Nephron (organoid): Measurements from ENCODE around the gene CRY1.

ENCODE experiments used
- H3K27ac Mint-ChIP-seq, 3 experiments: 2 replicates each; pipeline ENCODE4 v1.8.0; 2020; ENCODE audit warnings: mixed read lengths in 3 of 3, mild to moderate bottlenecking in 2 of 3, moderate library complexity in 1 of 3
- H3K27me3 Mint-ChIP-seq: 2 replicates; pipeline ENCODE4 v1.8.0; 2021; ENCODE audit warnings: low read depth, mild to moderate bottlenecking, moderate library complexity, mixed read lengths
- H3K36me3 Mint-ChIP-seq: 2 replicates; pipeline ENCODE4 v1.8.0; 2020; ENCODE audit warnings: low read depth, mixed read lengths
- H3K4me1 Mint-ChIP-seq: 2 replicates; pipeline ENCODE4 v1.8.0; 2020; ENCODE audit warnings: mixed read lengths
- H3K4me3 Mint-ChIP-seq, 3 experiments: 2 replicates each; pipeline ENCODE4 v1.8.0; 2020; ENCODE audit warnings: mild to moderate bottlenecking in 3 of 3, mixed read lengths in 3 of 3, moderate library complexity in 2 of 3
- H3K9me3 Mint-ChIP-seq: 2 replicates; pipeline ENCODE4 v1.8.0; 2020; ENCODE audit warnings: mixed read lengths
- TF ChIP-seq, protein P1 (sequence below), 3 experiments: fragments of 200-600 bp; sonication (generic); IDR thresholded peaks; one replicate each; pipeline ENCODE4 v1.5.0; 2021; ENCODE audit warnings: antibody characterized with exemption in 3 of 3; ENCODE audit not compliant: unreplicated experiment in 3 of 3

CRY1 gene

DNA sequence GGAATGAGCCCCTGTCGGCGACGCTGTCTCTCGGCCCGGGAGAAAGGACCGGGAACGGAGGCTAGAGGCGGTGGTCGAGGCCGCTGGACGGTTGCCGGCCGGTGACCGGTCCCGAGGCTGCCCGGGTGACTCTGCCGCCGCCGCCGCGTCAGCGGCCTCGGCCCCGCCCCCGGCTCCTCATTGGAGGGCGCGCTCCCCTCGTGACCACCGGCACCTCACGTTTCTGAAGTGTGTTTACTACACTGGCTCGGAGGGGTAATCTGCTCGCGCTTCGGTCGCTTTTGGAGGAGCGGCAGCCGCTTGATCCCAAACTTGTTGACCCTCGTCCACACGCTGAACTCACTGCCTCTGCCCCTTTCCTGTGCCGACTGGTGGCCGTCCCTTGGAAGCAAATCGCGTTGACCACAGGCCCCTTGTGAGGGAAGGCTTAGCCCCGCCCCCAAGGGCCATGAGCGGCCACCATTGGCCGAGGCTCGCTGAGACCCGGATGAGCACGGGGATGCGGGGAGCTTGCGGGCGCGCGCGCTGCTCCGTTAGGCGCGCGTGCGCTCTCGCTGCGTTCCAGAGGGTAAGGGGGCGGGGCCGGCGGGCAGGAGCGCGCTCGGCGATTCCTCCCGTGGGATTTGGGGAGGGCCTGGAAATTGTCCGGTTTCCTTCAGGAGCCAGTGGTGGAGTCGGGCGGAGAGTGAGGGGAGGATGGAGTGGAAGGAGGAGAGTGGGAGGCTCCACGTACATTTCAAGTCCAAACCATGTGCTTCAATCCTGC, at the start of gene CRY1:
CRY1 (minus strand) TSS at position 133 of the 766 bp plus-strand sequence. CDS start 588 bp downstream, outside the sequence.
- TF ChIP-seq, protein P1, sequence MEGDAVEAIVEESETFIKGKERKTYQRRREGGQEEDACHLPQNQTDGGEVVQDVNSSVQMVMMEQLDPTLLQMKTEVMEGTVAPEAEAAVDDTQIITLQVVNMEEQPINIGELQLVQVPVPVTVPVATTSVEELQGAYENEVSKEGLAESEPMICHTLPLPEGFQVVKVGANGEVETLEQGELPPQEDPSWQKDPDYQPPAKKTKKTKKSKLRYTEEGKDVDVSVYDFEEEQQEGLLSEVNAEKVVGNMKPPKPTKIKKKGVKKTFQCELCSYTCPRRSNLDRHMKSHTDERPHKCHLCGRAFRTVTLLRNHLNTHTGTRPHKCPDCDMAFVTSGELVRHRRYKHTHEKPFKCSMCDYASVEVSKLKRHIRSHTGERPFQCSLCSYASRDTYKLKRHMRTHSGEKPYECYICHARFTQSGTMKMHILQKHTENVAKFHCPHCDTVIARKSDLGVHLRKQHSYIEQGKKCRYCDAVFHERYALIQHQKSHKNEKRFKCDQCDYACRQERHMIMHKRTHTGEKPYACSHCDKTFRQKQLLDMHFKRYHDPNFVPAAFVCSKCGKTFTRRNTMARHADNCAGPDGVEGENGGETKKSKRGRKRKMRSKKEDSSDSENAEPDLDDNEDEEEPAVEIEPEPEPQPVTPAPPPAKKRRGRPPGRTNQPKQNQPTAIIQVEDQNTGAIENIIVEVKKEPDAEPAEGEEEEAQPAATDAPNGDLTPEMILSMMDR (IDR thresholded peaks at IDR 0.05; ENCODE audit: unreplicated experiment in 3 of 3) = no peak
- H3K27ac Mint-ChIP-seq = peak within 1 kb of the TSS; percentile 98 to 100 (median 99)
- H3K4me1 Mint-ChIP-seq = no peaks in the 10 kb centered on the region
- H3K4me3 Mint-ChIP-seq = no peak within 1 kb of the TSS
- peaks cover 6% of the 10 kb centered on the region for H3K9me3 Mint-ChIP-seq
- no peaks in the 10 kb centered on the region for H3K36me3 Mint-ChIP-seq
- no peaks in the 10 kb centered on the region for H3K27me3 Mint-ChIP-seq

DNA sequence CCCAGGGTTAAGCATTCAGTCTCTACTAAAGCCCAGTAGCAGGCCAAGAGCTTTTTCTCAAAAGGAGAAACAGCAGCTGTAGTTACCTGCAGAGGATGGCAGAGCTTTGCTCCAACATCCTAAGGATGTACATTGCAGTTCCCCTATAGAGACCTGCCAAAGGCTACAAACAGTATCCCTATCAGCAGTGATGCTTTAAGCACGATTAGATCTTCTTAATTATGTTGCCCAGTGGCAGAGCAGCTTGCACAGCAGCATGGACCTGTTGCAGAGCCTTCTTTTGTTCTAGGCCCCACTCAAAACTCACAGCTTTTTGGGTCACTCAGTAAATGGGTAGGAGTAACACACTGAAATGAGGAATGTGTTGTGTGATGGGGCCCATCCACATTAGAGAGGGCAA, 46.4 kb upstream of the CRY1 start:
- H3K27me3 Mint-ChIP-seq = no peaks in the 10 kb centered on the region
- H3K27ac Mint-ChIP-seq = no peak overlapping the region
- TF ChIP-seq, protein P1 (IDR thresholded peaks at IDR 0.05; ENCODE audit: unreplicated experiment in 3 of 3) = no peak
- H3K4me3 Mint-ChIP-seq = no peak overlapping the region
- no peaks in the 10 kb centered on the region for H3K36me3 Mint-ChIP-seq
- no peaks in the 10 kb centered on the region for H3K4me1 Mint-ChIP-seq
- no peaks in the 10 kb centered on the region for H3K9me3 Mint-ChIP-seq

DNA sequence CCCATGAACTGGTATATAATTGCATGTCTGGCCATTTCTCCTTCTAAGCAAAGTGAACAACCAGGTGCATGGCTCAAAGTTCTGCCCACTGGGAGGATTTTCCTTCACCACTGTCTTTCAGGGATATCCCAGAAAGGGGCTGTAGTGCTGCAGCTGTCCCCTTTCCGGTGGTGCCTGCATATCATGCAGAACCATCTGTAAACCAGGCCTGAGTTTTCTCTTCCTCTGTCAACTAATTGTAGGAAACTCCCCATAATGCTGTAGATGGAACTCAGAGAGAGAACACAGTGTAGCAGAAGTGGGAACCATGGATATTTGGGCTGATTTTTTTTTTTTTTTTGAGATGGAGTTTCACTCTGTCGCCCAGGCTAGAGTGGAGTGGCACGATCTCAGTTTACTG, 45.6 kb upstream of the CRY1 start:
- Mint-ChIP-seq H3K27me3 (no peaks in the 10 kb centered on the region), H3K4me3 (no peak overlapping the region), H3K36me3 (no peaks in the 10 kb centered on the region), H3K27ac (no peak overlapping the region), H3K9me3 (no peaks in the 10 kb centered on the region), H3K4me1 (no peaks in the 10 kb centered on the region)
- TF ChIP-seq, protein P1 (IDR thresholded peaks at IDR 0.05; ENCODE audit: unreplicated experiment in 3 of 3) = no peak

DNA sequence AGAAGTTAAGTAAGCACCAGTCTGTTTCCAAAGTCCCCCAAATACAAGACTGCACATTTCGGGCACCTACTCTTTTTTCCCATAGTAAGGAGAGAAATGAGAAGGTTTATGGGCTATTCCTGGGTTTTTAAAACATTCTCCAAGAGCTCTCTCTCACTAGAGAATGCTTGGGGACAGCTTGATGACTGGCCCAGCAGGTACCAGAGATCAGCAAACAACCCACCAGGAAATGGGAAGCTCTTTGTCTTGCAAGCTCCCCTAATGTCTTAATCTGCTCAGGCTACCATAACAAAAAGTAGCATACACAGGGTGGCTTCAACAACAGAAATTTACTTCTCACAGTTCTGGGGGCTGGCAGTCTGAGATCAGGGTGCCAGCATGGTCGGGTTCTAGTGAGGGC, 41.8 kb upstream of the CRY1 start:
- peaks cover 13% of the 10 kb centered on the region for H3K27me3 Mint-ChIP-seq
- H3K27ac Mint-ChIP-seq = no peak overlapping the region
- H3K9me3 Mint-ChIP-seq = no peaks in the 10 kb centered on the region
- TF ChIP-seq, protein P1 (IDR thresholded peaks at IDR 0.05; ENCODE audit: unreplicated experiment in 3 of 3) = no peak
- no peaks in the 10 kb centered on the region for H3K36me3 Mint-ChIP-seq
- no peaks in the 10 kb centered on the region for H3K4me1 Mint-ChIP-seq
- no peak overlapping the region for H3K4me3 Mint-ChIP-seq

DNA sequence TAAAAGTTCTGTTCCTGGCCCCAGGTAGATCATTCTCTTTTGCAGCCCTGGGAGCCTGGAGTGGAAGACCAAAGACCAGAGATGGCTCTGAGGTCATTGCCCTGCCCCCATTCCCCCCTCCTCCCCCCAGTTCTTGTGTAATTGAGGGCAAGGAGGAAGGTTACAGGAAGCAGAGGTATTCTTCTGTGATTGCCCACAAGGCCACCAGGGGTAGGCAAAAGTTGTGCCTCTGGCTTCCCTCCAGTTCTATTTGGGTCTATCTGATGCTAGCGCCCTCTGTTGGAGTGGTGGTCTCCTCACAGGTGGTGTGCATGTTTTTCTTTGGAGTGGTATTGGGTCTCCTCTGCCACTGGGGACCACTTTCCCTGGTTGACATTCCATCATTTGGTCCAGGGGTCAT, 41.2 kb upstream of the CRY1 start:
- H3K27me3 Mint-ChIP-seq = peaks cover 17% of the 10 kb centered on the region
- no peaks in the 10 kb centered on the region for H3K4me1 Mint-ChIP-seq
- TF ChIP-seq, protein P1 (IDR thresholded peaks at IDR 0.05; ENCODE audit: unreplicated experiment in 3 of 3) = peak in 1 of 3 experiments; percentile 11
- no peak overlapping the region for H3K27ac Mint-ChIP-seq
- H3K36me3 Mint-ChIP-seq = no peaks in the 10 kb centered on the region
- H3K9me3 Mint-ChIP-seq = no peaks in the 10 kb centered on the region
- no peak overlapping the region for H3K4me3 Mint-ChIP-seq

DNA sequence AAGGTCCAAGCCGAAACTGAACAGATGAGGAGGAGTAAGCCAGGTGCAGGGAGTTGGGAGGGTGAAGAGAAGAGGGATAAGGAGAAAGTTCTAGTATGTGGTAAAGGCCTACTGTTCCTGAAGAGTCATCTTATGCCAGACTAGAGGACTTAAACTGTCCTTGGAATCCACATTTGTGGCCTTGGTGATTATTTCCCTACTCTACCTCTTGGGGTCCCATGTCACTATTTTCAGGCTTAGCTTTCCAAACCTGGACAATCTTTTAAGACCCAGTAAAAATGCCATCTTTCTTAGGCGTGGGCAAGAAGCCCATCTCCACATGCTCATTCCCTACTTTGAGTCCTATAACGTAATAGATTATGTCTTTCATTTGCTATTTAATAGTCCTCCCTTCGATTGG, 40.1 kb upstream of the CRY1 start:
- H3K9me3 Mint-ChIP-seq = no peaks in the 10 kb centered on the region
- H3K36me3 Mint-ChIP-seq = no peaks in the 10 kb centered on the region
- H3K27ac Mint-ChIP-seq = no peak overlapping the region
- TF ChIP-seq, protein P1 (IDR thresholded peaks at IDR 0.05; ENCODE audit: unreplicated experiment in 3 of 3) = no peak
- peaks cover 18% of the 10 kb centered on the region for H3K27me3 Mint-ChIP-seq
- H3K4me3 Mint-ChIP-seq = no peak overlapping the region
- H3K4me1 Mint-ChIP-seq = no peaks in the 10 kb centered on the region
